IMR-90 (cell line): Measurements from ENCODE around the gene SERPINI2. TPM values are rescaled to one million over a fixed set of nuclear protein-coding genes. Genes with fewer than 3 reads are reported as not detected.

Experiments
- ATAC-seq: fragments of 200-7000 bp; cut with Tn5 transposase; 2 replicates; pipeline ENCODE4 v1.9.1; 2020; ENCODE audit warnings: low read depth, mild to moderate bottlenecking, moderate library complexity
- BruUV-seq: library from RNA; stranded (reverse); fragments of 400-500 nt; replicated peaks from 2 replicates; lab custom pipeline; 2021; lab: Mats Ljungman, UMichigan
- CTCF ChIA-PET: fragments of 300-600 bp; formaldehyde crosslinking; extraction: SDS; loops from one replicate; lab custom pipeline; 2021; ENCODE audit warnings: antibody characterized with exemption; lab: Yijun Ruan, JAX
- POLR2A ChIA-PET: fragments of 300-600 bp; sonication (Branson Sonifier 250); formaldehyde crosslinking; loops from one replicate; lab custom pipeline; 2022; ENCODE audit warnings: antibody characterized with exemption; ENCODE audit not compliant: unreplicated experiment; lab: Charles Lee
- DNase-seq: peaks from one replicate; pipeline ENCODE4 v3.0.0; 2013
- H2AFZ ChIP-seq: replicated peaks from 2 replicates; pipeline ENCODE3; 2013; ENCODE audit warnings: low read length, mild to moderate bottlenecking; ENCODE audit not compliant: poor library complexity
- H2AK5ac ChIP-seq: 2 replicates; pipeline ENCODE4 v1.6.1; 2013; ENCODE audit warnings: low read depth, low read length, inconsistent platforms
- H2AK9ac ChIP-seq: replicated peaks from 2 replicates; pipeline ENCODE3; 2013; ENCODE audit warnings: mild to moderate bottlenecking, low read depth, low read length, moderate library complexity; ENCODE audit not compliant: poor library complexity
- H2BK120ac ChIP-seq: 2 replicates; pipeline ENCODE4 v1.6.1; 2013; ENCODE audit warnings: low read depth, low read length, inconsistent platforms
- H2BK15ac ChIP-seq: 3 replicates; pipeline ENCODE4 v1.6.1; 2013; ENCODE audit warnings: low read depth, low read length, inconsistent platforms
- H2BK20ac ChIP-seq: 2 replicates; pipeline ENCODE4 v1.6.1; 2013; ENCODE audit warnings: low read depth, mild to moderate bottlenecking, inconsistent platforms, low read length, moderate library complexity
- H2BK5ac ChIP-seq: 2 replicates; pipeline ENCODE4 v1.6.1; 2013; ENCODE audit warnings: mild to moderate bottlenecking, low read depth, low read length, inconsistent platforms; ENCODE audit not compliant: poor library complexity, severe bottlenecking
- H3K14ac ChIP-seq: replicated peaks from 2 replicates; pipeline ENCODE4 v1.6.1; 2013; ENCODE audit warnings: low read depth, low read length, inconsistent platforms
- H3K18ac ChIP-seq: 2 replicates; pipeline ENCODE4 v1.6.1; 2013; ENCODE audit warnings: low read depth, low read length, control low read depth
- H3K23ac ChIP-seq: 2 replicates; pipeline ENCODE4 v1.6.1; 2013; ENCODE audit warnings: low read depth, low read length, inconsistent platforms
- H3K27ac ChIP-seq: 2 replicates; pipeline ENCODE4 v1.5.1; 2013; ENCODE audit warnings: mild to moderate bottlenecking, control low read depth, low read length; ENCODE audit not compliant: insufficient read depth
- H3K27me3 ChIP-seq: 2 replicates; pipeline ENCODE4 v1.6.1; 2013; ENCODE audit warnings: low read length; ENCODE audit not compliant: control insufficient read depth, insufficient read depth
- H3K36me3 ChIP-seq: 2 replicates; pipeline ENCODE4 v1.6.1; 2013; ENCODE audit warnings: low read length, mixed read lengths; ENCODE audit not compliant: control insufficient read depth, insufficient read depth
- H3K4ac ChIP-seq: 2 replicates; pipeline ENCODE4 v1.6.1; 2013; ENCODE audit warnings: low read depth, low read length, inconsistent platforms
- H3K4me1 ChIP-seq: 2 replicates; pipeline ENCODE4 v1.6.1; 2013; ENCODE audit warnings: low read length, mixed read lengths; ENCODE audit not compliant: control insufficient read depth, insufficient read depth
- H3K4me2 ChIP-seq: 2 replicates; pipeline ENCODE4 v1.6.1; 2013; ENCODE audit warnings: low read depth, mild to moderate bottlenecking, control low read depth, low read length, moderate library complexity
- H3K4me3 ChIP-seq: 2 replicates; pipeline ENCODE4 v1.5.1; 2013; ENCODE audit warnings: low read depth, mild to moderate bottlenecking, control low read depth, low read length, moderate library complexity; ENCODE audit not compliant: insufficient read depth
- H3K56ac ChIP-seq: 2 replicates; pipeline ENCODE4 v1.6.1; 2013; ENCODE audit warnings: low read length, inconsistent platforms; ENCODE audit not compliant: insufficient read depth; ENCODE audit errors: extremely low read depth
- H3K79me1 ChIP-seq, 2 experiments: 2 replicates each; pipeline ENCODE4 v1.6.1; 2013; ENCODE audit warnings: low read length in 2 of 2, inconsistent platforms in 1 of 2, low read depth in 1 of 2
- H3K9ac ChIP-seq: 2 replicates; pipeline ENCODE4 v1.6.1; 2013; ENCODE audit warnings: low read depth, low read length, control low read depth
- H3K9me1 ChIP-seq: 2 replicates; pipeline ENCODE4 v1.6.1; 2013; ENCODE audit warnings: low read length, inconsistent platforms; ENCODE audit not compliant: insufficient read depth
- H3K9me3 ChIP-seq: 2 replicates; pipeline ENCODE4 v1.6.1; 2013; ENCODE audit warnings: low read length; ENCODE audit not compliant: control insufficient read depth, insufficient read depth
- H4K20me1 ChIP-seq: 2 replicates; pipeline ENCODE4 v1.6.1; 2013; ENCODE audit warnings: low read length, inconsistent platforms; ENCODE audit not compliant: insufficient read depth
- H4K5ac ChIP-seq: 2 replicates; pipeline ENCODE4 v1.6.1; 2013; ENCODE audit warnings: mild to moderate bottlenecking, low read depth, low read length, control low read depth
- H4K8ac ChIP-seq, 2 experiments: 2 replicates each; pipeline ENCODE4 v1.6.1; 2013; ENCODE audit warnings: low read depth in 2 of 2, low read length in 2 of 2, control low read depth in 1 of 2, inconsistent platforms in 1 of 2
- H4K91ac ChIP-seq: 2 replicates; pipeline ENCODE4 v1.6.1; 2013; ENCODE audit warnings: low read depth, low read length, inconsistent platforms; ENCODE audit not compliant: insufficient read depth
- CHD1 ChIP-seq: IDR thresholded peaks from 2 replicates; pipeline ENCODE4 v1.6.1; 2012; ENCODE audit warnings: low read depth, low read length, improper control_type of control experiment
- FOS ChIP-seq: fragments of 150-350 bp; IDR thresholded peaks from 2 replicates; pipeline ENCODE4 v1.6.1; 2016; ENCODE audit warnings: low read depth, low read length
- MXI1 ChIP-seq: IDR thresholded peaks from 2 replicates; pipeline ENCODE4 v1.6.1; 2012; ENCODE audit warnings: low read depth, mild to moderate bottlenecking, low read length, moderate library complexity, borderline replicate concordance
- POLR2A ChIP-seq: IDR thresholded peaks from 2 replicates; pipeline ENCODE4 v1.6.1; 2012; ENCODE audit warnings: mild to moderate bottlenecking, low read depth, low read length
- RAD21 ChIP-seq: IDR thresholded peaks from 2 replicates; pipeline ENCODE4 v1.6.1; 2012; ENCODE audit warnings: low read length, improper control_type of control experiment
- WGBS, 2 experiments: methylation state at CpG; one replicate each; pipeline versions ENCODE4 v1.1.5 to v1.1.7; 2013; ENCODE audit warnings: missing lambda C conversion rate in 2 of 2; ENCODE audit not compliant: insufficient read length in 1 of 2; ENCODE audit errors: extremely low coverage in 2 of 2; 5-methylcytosine and 5-hydroxymethylcytosine counted together
- dilution Hi-C: fragments of 300-500 bp; cut with HindIII; formaldehyde crosslinking; loops from one replicate; pipeline ENCODE4 v1.14.3; 2018; ENCODE audit warnings: low sequenced_read_pairs; ENCODE audit not compliant: unreplicated experiment
- in situ Hi-C: fragments of 300-500 bp; cut with MboI; formaldehyde crosslinking; loops from 3 replicates; pipeline ENCODE4 v1.14.3; 2019; ENCODE audit warnings: low sequenced_read_pairs, inconsistent platforms, mixed read lengths
- intact Hi-C: fragments of 100-400 bp; cut with micrococcal nuclease; formaldehyde crosslinking; loops from 2 replicates; pipeline ENCODE4 v1.10.0; 2022
- polyA plus RNA-seq, 3 experiments: library from polyadenylated mRNA; depleted of rRNA; stranded (reverse); fragments of >200 nt; gene quantifications; 2 replicates each; pipeline ENCODE4 v1.2.3, GENCODE V29; 2012; ENCODE audit warnings: low replicate concordance in 1 of 3
- total RNA-seq: library from RNA; depleted of rRNA; stranded (reverse); fragments of >200 nt; gene quantifications from 2 replicates; pipeline ENCODE4 v1.2.3, GENCODE V29; 2012
- TF ChIP-seq, protein P1 (sequence below): conservative IDR thresholded peaks from 2 replicates; pipeline ENCODE4 v1.5.1; 2012; ENCODE audit warnings: mild to moderate bottlenecking, low read depth, low read length, improper control_type of control experiment
- TF ChIP-seq, protein P2 (sequence below): fragments of 150-350 bp; IDR thresholded peaks from 2 replicates; pipeline ENCODE4 v1.6.1; 2016; ENCODE audit warnings: low read depth, mild to moderate bottlenecking, low read length, moderate library complexity, borderline replicate concordance

Gene SERPINI2
- total and polyA plus RNA-seq, 2 of the 4 experiments (the other 2 are of a cell fraction), result not detected

- no peaks in the 10 kb centered on the region for H3K79me1 ChIP-seq
- no peaks in the 10 kb centered on the region for H3K36me3 ChIP-seq
- H2BK5ac ChIP-seq, result no peak overlapping the region
- no peak overlapping the region for H4K8ac ChIP-seq
- no peak overlapping the region for H2AK9ac ChIP-seq
- intact Hi-C loops, result no loop called here
- H4K20me1 ChIP-seq, result no peaks in the 10 kb centered on the region
- no peaks in the 10 kb centered on the region for H3K27me3 ChIP-seq
- no peak for DNase-seq
- no CpG with 5 or more reads among the region's 2 CpGs for WGBS, 2 experiments
- H3K27ac ChIP-seq, result no peak overlapping the region
- no peak overlapping the region for H4K5ac ChIP-seq
- no peaks in the 10 kb centered on the region for H3K4me1 ChIP-seq
- H3K18ac ChIP-seq, result no peak overlapping the region
- no peak overlapping the region for H2BK20ac ChIP-seq
- no peak overlapping the region for H3K4ac ChIP-seq
- H2AFZ ChIP-seq, result no peak overlapping the region
- no peak overlapping the region for H3K56ac ChIP-seq
- TF ChIP-seq, protein P1, sequence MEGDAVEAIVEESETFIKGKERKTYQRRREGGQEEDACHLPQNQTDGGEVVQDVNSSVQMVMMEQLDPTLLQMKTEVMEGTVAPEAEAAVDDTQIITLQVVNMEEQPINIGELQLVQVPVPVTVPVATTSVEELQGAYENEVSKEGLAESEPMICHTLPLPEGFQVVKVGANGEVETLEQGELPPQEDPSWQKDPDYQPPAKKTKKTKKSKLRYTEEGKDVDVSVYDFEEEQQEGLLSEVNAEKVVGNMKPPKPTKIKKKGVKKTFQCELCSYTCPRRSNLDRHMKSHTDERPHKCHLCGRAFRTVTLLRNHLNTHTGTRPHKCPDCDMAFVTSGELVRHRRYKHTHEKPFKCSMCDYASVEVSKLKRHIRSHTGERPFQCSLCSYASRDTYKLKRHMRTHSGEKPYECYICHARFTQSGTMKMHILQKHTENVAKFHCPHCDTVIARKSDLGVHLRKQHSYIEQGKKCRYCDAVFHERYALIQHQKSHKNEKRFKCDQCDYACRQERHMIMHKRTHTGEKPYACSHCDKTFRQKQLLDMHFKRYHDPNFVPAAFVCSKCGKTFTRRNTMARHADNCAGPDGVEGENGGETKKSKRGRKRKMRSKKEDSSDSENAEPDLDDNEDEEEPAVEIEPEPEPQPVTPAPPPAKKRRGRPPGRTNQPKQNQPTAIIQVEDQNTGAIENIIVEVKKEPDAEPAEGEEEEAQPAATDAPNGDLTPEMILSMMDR, result no peak
- no peak for TF ChIP-seq POLR2A
- no peak for TF ChIP-seq RAD21
- no peak for TF ChIP-seq CHD1
- no peak for TF ChIP-seq MXI1
- TF ChIP-seq, protein P2, sequence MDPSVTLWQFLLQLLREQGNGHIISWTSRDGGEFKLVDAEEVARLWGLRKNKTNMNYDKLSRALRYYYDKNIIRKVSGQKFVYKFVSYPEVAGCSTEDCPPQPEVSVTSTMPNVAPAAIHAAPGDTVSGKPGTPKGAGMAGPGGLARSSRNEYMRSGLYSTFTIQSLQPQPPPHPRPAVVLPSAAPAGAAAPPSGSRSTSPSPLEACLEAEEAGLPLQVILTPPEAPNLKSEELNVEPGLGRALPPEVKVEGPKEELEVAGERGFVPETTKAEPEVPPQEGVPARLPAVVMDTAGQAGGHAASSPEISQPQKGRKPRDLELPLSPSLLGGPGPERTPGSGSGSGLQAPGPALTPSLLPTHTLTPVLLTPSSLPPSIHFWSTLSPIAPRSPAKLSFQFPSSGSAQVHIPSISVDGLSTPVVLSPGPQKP, result no peak
- no peak for TF ChIP-seq FOS
- no peak overlapping the region for H2BK15ac ChIP-seq
- no peak overlapping the region for H3K23ac ChIP-seq
- ChIA-PET CTCF (no interaction called here), POLR2A (no interaction called here)
- no peak overlapping the region for H4K91ac ChIP-seq
- no peak overlapping the region for H3K14ac ChIP-seq
- H3K9me3 ChIP-seq, result no peaks in the 10 kb centered on the region; the same call in none of the 2 replicates
- no peak overlapping the region for H3K4me3 ChIP-seq
- in situ Hi-C loops, result no loop called here
- BruUV-seq, result no TSS peak
- dilution Hi-C loops, result no loop called here
- no peak overlapping the region for H3K4me2 ChIP-seq
- no peaks in the 10 kb centered on the region for H3K9me1 ChIP-seq
- no peak overlapping the region for H2BK120ac ChIP-seq
- no peak overlapping the region for H2AK5ac ChIP-seq
- no peak for ATAC-seq
- H3K9ac ChIP-seq, result no peak overlapping the region
These were observed 23.2 kb downstream of the SERPINI2 start for GRCh38 chr3:167450675-167451074.
